Prostate gland (tissue), 2 donors: ENCODE results near the gene RBKS.

Experiments
- POLR2A ChIP-seq: fragments of 450-650 bp; IDR thresholded peaks from one replicate; pipeline ENCODE4 v1.6.1; 2016; ENCODE audit warnings: antibody characterized with exemption, mild to moderate bottlenecking
- POLR2AphosphoS5 ChIP-seq: sonication (generic); formaldehyde crosslinking; IDR thresholded peaks from one replicate; pipeline ENCODE4 v1.6.1; 2017; ENCODE audit warnings: antibody characterized with exemption
- TF ChIP-seq, protein P1 (sequence below), 4 experiments: fragments of 200-600 bp in 2 of 4; fragments of 450-650 bp in 2 of 4; sonication (generic) in 2 of 4; IDR thresholded peaks; 1 replicate in 3 of 4; 2 replicates in 1 of 4; pipeline ENCODE4 v1.5.1; 2016 to 2019; ENCODE audit warnings: antibody characterized with exemption in 4 of 4, mild to moderate bottlenecking in 2 of 4, moderate library complexity in 2 of 4

DNA sequence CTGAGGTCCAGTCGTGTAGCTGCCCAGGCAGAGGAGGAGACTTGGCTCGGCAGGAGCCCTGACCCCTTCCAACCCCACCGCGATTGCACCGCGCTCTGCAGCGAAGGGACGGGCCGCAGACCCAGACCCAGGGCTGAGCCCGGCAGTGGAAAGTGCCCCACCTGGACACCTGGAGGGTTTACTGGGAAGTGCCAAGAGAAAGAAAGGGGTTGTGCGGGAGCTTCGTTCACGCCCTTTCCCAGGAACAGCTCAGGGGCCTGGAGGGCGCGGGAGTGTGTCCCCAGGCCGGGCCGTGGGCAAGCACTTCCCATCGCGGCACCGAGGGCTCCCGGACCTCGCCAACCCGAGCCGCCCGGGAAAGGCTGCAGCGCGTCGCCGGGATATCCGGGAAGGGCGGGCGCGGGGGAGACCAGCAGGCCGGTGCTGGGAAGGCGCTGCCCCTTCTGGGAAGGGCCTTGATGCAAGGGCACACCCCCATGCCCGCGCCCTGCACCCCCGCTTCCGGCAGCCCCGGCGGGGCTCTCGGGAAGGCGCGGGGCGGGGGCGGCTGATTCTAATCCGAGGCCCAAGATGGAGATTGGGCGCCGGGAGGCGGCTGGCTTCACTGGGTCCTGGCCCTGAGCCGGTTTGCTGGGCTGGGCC, 154.8 kb downstream of the RBKS start:
- TF ChIP-seq, protein P1, sequence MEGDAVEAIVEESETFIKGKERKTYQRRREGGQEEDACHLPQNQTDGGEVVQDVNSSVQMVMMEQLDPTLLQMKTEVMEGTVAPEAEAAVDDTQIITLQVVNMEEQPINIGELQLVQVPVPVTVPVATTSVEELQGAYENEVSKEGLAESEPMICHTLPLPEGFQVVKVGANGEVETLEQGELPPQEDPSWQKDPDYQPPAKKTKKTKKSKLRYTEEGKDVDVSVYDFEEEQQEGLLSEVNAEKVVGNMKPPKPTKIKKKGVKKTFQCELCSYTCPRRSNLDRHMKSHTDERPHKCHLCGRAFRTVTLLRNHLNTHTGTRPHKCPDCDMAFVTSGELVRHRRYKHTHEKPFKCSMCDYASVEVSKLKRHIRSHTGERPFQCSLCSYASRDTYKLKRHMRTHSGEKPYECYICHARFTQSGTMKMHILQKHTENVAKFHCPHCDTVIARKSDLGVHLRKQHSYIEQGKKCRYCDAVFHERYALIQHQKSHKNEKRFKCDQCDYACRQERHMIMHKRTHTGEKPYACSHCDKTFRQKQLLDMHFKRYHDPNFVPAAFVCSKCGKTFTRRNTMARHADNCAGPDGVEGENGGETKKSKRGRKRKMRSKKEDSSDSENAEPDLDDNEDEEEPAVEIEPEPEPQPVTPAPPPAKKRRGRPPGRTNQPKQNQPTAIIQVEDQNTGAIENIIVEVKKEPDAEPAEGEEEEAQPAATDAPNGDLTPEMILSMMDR (IDR thresholded peaks at IDR 0.05), result peak in 1 of 4 experiments; percentile 14
- peak; percentile 68 for TF ChIP-seq POLR2A
- TF ChIP-seq POLR2AphosphoS5, result peak; percentile 76
